CD14-positive monocyte (primary cell): Measurements from ENCODE around the gene FADS1. TPM values are rescaled to one million over a fixed set of nuclear protein-coding genes. Genes with fewer than 3 reads are reported as not detected.

Experiments
- DNase-seq, 3 donors: peaks; one replicate each; pipeline ENCODE4 v3.0.0-alpha.2; 2011 to 2022
- H2AFZ ChIP-seq: 2 replicates; pipeline ENCODE4 v1.6.0; 2012; ENCODE audit warnings: mild to moderate bottlenecking, low read depth, low read length, inconsistent platforms; ENCODE audit not compliant: insufficient read depth, poor library complexity, severe bottlenecking
- H3K27ac ChIP-seq, 2 donors: 1 replicate in 1 of 2; 2 replicates in 1 of 2; pipeline ENCODE4 v1.5.1; 2012 to 2013; ENCODE audit warnings: low read length in 2 of 2, control low read depth in 1 of 2, inconsistent platforms in 1 of 2, low read depth in 1 of 2, mild to moderate bottlenecking in 1 of 2
- H3K27me3 ChIP-seq, 2 donors: one replicate each; pipeline versions ENCODE4 v1.6.0 to v1.6.1; 2011 to 2013; ENCODE audit warnings: low read length in 2 of 2; ENCODE audit not compliant: control insufficient read depth in 2 of 2, insufficient read depth in 2 of 2
- H3K36me3 ChIP-seq, 2 donors: replicated peaks in 1 of 2; 1 replicate in 1 of 2; 2 replicates in 1 of 2; pipeline versions ENCODE4 v1.5.1 to v1.6.1; 2012 to 2013; ENCODE audit warnings: low read length in 2 of 2, control low read depth in 1 of 2, inconsistent platforms in 1 of 2, mild to moderate bottlenecking in 1 of 2; ENCODE audit not compliant: insufficient read depth in 2 of 2, control insufficient read depth in 1 of 2
- H3K4me1 ChIP-seq, 2 donors: 1 replicate in 1 of 2; 2 replicates in 1 of 2; pipeline versions ENCODE4 v1.5.1 to v1.6.1; 2012 to 2013; ENCODE audit warnings: low read length in 2 of 2, control low read depth in 1 of 2, inconsistent platforms in 1 of 2, mild to moderate bottlenecking in 1 of 2, moderate library complexity in 1 of 2; ENCODE audit not compliant: insufficient read depth in 2 of 2, control insufficient read depth in 1 of 2
- H3K4me2 ChIP-seq: replicated peaks from 2 replicates; pipeline ENCODE3; 2012; ENCODE audit warnings: low read length, moderate library complexity, mild to moderate bottlenecking; ENCODE audit not compliant: poor library complexity, severe bottlenecking; ENCODE audit errors: extremely low read depth
- H3K4me3 ChIP-seq, 3 experiments: fragments of 200-600 bp in 1 of 3; sonication (generic) in 1 of 3; replicated peaks in 1 of 3; 1 replicate in 2 of 3; 2 replicates in 1 of 3; pipeline ENCODE4 v1.5.1; 2011 to 2013; ENCODE audit warnings: low read length in 3 of 3, mild to moderate bottlenecking in 3 of 3, control low read depth in 2 of 3, low read depth in 2 of 3, inconsistent platforms in 1 of 3, moderate library complexity in 1 of 3
- H3K79me2 ChIP-seq: 2 replicates; pipeline ENCODE4 v1.6.0; 2012; ENCODE audit warnings: mild to moderate bottlenecking, control low read depth, inconsistent platforms, low read length, moderate library complexity; ENCODE audit not compliant: insufficient read depth
- H3K9ac ChIP-seq: 2 replicates; pipeline ENCODE4 v1.6.0; 2017; ENCODE audit warnings: low read length, mild to moderate bottlenecking; ENCODE audit not compliant: insufficient read depth, poor library complexity, severe bottlenecking
- H3K9me3 ChIP-seq, 2 donors: replicated peaks in 1 of 2; 1 replicate in 1 of 2; 2 replicates in 1 of 2; pipeline versions ENCODE4 v1.5.1 to v1.6.1; 2012 to 2013; ENCODE audit warnings: low read length in 2 of 2, control low read depth in 1 of 2; ENCODE audit not compliant: control insufficient read depth in 1 of 2, insufficient read depth in 1 of 2
- H4K20me1 ChIP-seq: 2 replicates; pipeline ENCODE4 v1.6.0; 2012; ENCODE audit warnings: mild to moderate bottlenecking, low read length, control low read depth, moderate library complexity; ENCODE audit not compliant: insufficient read depth
- H3K27ac Mint-ChIP-seq, 7 donors: one replicate each; pipeline ENCODE4 v1.8.0; 2020; ENCODE audit warnings: mild to moderate bottlenecking in 7 of 7, mixed read lengths in 7 of 7, moderate library complexity in 6 of 7, inconsistent platforms in 2 of 7
- H3K27me3 Mint-ChIP-seq, 3 donors: one replicate each; pipeline ENCODE4 v1.8.0; 2021 to 2022; ENCODE audit warnings: low read depth in 3 of 3, mild to moderate bottlenecking in 3 of 3, mixed read lengths in 3 of 3, moderate library complexity in 3 of 3, inconsistent platforms in 1 of 3
- H3K36me3 Mint-ChIP-seq, 2 donors: one replicate each; pipeline ENCODE4 v1.8.0; 2020; ENCODE audit warnings: mixed read lengths in 2 of 2, inconsistent platforms in 1 of 2, mild to moderate bottlenecking in 1 of 2
- H3K4me1 Mint-ChIP-seq: one replicate; pipeline ENCODE4 v1.8.0; 2020; ENCODE audit warnings: mild to moderate bottlenecking, mixed read lengths
- H3K4me3 Mint-ChIP-seq, 2 donors: one replicate each; pipeline ENCODE4 v1.8.0; 2020; ENCODE audit warnings: mild to moderate bottlenecking in 2 of 2, mixed read lengths in 2 of 2, moderate library complexity in 1 of 2
- H3K9me3 Mint-ChIP-seq, 7 donors: one replicate each; pipeline ENCODE4 v1.8.0; 2020 to 2022; ENCODE audit warnings: mixed read lengths in 7 of 7, mild to moderate bottlenecking in 6 of 7, moderate library complexity in 6 of 7, inconsistent platforms in 2 of 7
- WGBS: methylation state at CpG from one replicate; pipeline ENCODE4 v1.1.5; 2013; ENCODE audit warnings: missing lambda C conversion rate; ENCODE audit not compliant: insufficient coverage; 5-methylcytosine and 5-hydroxymethylcytosine counted together
- intact Hi-C, 2 donors: fragments of 100-400 bp; cut with micrococcal nuclease; formaldehyde crosslinking; loops; one replicate each; pipeline versions ENCODE4 v1.15.0 to v1.15.1; 2023
- polyA plus RNA-seq, 3 donors: library from polyadenylated mRNA; depleted of rRNA in 1 of 3; unstranded in 2 of 3; stranded (reverse) in 1 of 3; fragments of 300-500 nt in 2 of 3; fragments of >200 nt in 1 of 3; fragmentation: Illumina TruSeq in 2 of 3; gene quantifications; 1 replicate in 2 of 3; 2 replicates in 1 of 3; pipeline ENCODE4 v1.2.3, GENCODE V29; 2012 to 2021
- TF ChIP-seq, protein P1 (sequence below): fragments of 200-600 bp; IDR thresholded peaks from one replicate; pipeline ENCODE4 v1.8.0; 2022; ENCODE audit warnings: antibody characterized with exemption, mild to moderate bottlenecking

The FADS1 gene
- polyA plus RNA-seq, 3 donors, result 10.6 to 31.8 (median 29.2) TPM

DNA sequence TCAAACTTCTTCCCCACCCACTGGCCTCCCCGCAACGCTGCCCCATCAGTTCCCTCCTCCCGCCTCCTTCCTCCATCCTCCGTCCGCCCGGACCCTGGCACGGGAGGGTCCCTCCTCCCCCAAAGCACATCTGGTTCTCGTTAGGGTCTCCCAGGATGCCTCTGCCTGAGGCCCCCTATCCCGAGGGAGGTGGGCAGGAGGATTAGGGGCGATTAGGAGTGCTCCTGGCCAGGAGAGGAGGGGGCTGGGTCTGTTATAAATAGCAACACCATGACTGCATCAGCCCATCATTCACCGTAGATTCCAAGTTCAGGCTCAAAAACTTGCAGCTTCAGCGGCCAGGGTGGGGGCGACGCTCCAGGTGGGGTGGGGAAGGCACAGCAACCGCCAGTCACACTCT, 54.0 kb downstream of the FADS1 start:
- no peak overlapping the region for H3K4me2 ChIP-seq
- H3K4me3 ChIP-seq, result no peak overlapping the region
- H3K36me3 ChIP-seq, result no peaks in the 10 kb centered on the region
- no peaks in the 10 kb centered on the region for H3K9me3 ChIP-seq
- H4K20me1 ChIP-seq, result no peaks in the 10 kb centered on the region
- intact Hi-C loops, result no loop called here
- peaks cover 4 to 9% (median 4%) of the 10 kb centered on the region in 3 donors for H3K27me3 Mint-ChIP-seq
- H3K4me1 Mint-ChIP-seq, result no peaks in the 10 kb centered on the region
- no peak overlapping the region for H2AFZ ChIP-seq
- no peak overlapping the region for H3K9ac ChIP-seq
- H3K79me2 ChIP-seq, result no peaks in the 10 kb centered on the region
- TF ChIP-seq, protein P1, sequence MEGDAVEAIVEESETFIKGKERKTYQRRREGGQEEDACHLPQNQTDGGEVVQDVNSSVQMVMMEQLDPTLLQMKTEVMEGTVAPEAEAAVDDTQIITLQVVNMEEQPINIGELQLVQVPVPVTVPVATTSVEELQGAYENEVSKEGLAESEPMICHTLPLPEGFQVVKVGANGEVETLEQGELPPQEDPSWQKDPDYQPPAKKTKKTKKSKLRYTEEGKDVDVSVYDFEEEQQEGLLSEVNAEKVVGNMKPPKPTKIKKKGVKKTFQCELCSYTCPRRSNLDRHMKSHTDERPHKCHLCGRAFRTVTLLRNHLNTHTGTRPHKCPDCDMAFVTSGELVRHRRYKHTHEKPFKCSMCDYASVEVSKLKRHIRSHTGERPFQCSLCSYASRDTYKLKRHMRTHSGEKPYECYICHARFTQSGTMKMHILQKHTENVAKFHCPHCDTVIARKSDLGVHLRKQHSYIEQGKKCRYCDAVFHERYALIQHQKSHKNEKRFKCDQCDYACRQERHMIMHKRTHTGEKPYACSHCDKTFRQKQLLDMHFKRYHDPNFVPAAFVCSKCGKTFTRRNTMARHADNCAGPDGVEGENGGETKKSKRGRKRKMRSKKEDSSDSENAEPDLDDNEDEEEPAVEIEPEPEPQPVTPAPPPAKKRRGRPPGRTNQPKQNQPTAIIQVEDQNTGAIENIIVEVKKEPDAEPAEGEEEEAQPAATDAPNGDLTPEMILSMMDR, result no peak
- H3K9me3 Mint-ChIP-seq, result no peaks in the 10 kb centered on the region
- H3K4me3 Mint-ChIP-seq, result no peak overlapping the region
- H3K4me1 ChIP-seq, result no peaks in the 10 kb centered on the region
- no peaks in the 10 kb centered on the region for H3K36me3 Mint-ChIP-seq
- H3K27ac Mint-ChIP-seq, result no peak overlapping the region
- no peak overlapping the region for H3K27ac ChIP-seq
- no peaks in the 10 kb centered on the region for H3K27me3 ChIP-seq
- DNase-seq, result no peak
- WGBS, result 74% methylated on average over 4 of the region's 15 CpGs

DNA sequence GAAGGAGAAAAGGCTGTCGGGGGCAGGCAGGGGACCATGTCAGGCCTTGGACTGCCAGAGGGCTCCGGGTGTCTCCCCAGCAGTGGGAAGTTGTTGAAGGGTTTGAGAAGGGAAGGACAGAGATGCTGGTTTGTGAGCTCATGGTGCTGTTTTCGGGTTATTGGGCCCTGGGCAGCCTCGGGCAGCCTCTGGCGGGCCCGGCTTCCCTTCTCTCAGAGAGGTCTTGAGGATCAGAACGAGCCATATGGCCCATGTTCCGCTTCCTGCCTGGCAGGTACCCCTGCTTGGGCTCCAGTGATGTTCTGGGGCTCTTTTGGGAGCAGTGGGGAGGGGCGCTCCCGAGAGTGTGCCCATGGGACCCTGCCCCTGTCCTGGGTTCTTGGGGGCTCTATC, 54.6 kb downstream of the FADS1 start:
- no peak overlapping the region for H3K4me3 ChIP-seq
- no peaks in the 10 kb centered on the region for H3K79me2 ChIP-seq
- H3K4me2 ChIP-seq, result no peak overlapping the region
- WGBS, result 78% methylated on average over 10 of the region's 10 CpGs
- no peaks in the 10 kb centered on the region for H3K27me3 ChIP-seq
- no peak overlapping the region for H2AFZ ChIP-seq
- intact Hi-C loops, result no loop called here
- TF ChIP-seq, protein P1, result no peak
- H3K27ac ChIP-seq, result no peak overlapping the region
- no peaks in the 10 kb centered on the region for H3K9me3 ChIP-seq
- H3K36me3 ChIP-seq, result no peaks in the 10 kb centered on the region
- H3K27me3 Mint-ChIP-seq, result peaks cover 4 to 9% (median 4%) of the 10 kb centered on the region in 3 donors
- H3K4me1 ChIP-seq, result no peaks in the 10 kb centered on the region
- H3K36me3 Mint-ChIP-seq, result no peaks in the 10 kb centered on the region
- no peaks in the 10 kb centered on the region for H3K9me3 Mint-ChIP-seq
- H3K9ac ChIP-seq, result no peak overlapping the region
- H4K20me1 ChIP-seq, result no peaks in the 10 kb centered on the region
- no peaks in the 10 kb centered on the region for H3K4me1 Mint-ChIP-seq
- H3K27ac Mint-ChIP-seq, result no peak overlapping the region
- no peak overlapping the region for H3K4me3 Mint-ChIP-seq
- no peak for DNase-seq
